Peyer's patch (tissue), 4 donors: ENCODE results near the gene AQP9.

Experiments used
- CTCF ChIP-seq, 6 experiments: fragments of 450-650 bp in 4 of 6; fragments of 200-600 bp in 2 of 6; sonication (generic) in 1 of 6; IDR thresholded peaks; one replicate each; pipeline ENCODE4 v1.5.1; 2017 to 2019; ENCODE audit warnings: antibody characterized with exemption in 6 of 6, mild to moderate bottlenecking in 3 of 6, moderate library complexity in 1 of 6
- POLR2A ChIP-seq, 2 donors: fragments of 450-650 bp; IDR thresholded peaks; one replicate each; pipeline ENCODE4 v1.5.1; 2017; ENCODE audit warnings: antibody characterized with exemption in 2 of 2, mild to moderate bottlenecking in 2 of 2, moderate library complexity in 2 of 2

- no peak for TF ChIP-seq CTCF (IDR thresholded peaks at IDR 0.05)
- TF ChIP-seq POLR2A (IDR thresholded peaks at IDR 0.05), result no peak
These were observed 75.6 kb downstream of the AQP9 start for GRCh38 chr15:58213587-58214338.
